GM12801 (cell line): ENCODE data around the gene VPS13C.

Experiments
- CTCF ChIP-seq: IDR thresholded peaks from one replicate; pipeline ENCODE4 v1.5.1; 2011; ENCODE audit warnings: control low read depth; ENCODE audit not compliant: insufficient read length; ENCODE audit errors: extremely low read depth

The VPS13C gene

GRCh38 chr15:62069551-62069950 is 9.3 kb upstream of the VPS13C start:
- TF ChIP-seq CTCF = no peak

GRCh38 chr15:62068810-62069167 is 8.5 kb upstream of the VPS13C start:
- no peak for TF ChIP-seq CTCF

- no peak for TF ChIP-seq CTCF
Measured at GRCh38 chr15:62068071-62068809, 8.0 kb upstream of the VPS13C start.

- TF ChIP-seq CTCF = no peak
Measured at GRCh38 chr15:62067448-62068044, 7.3 kb upstream of the VPS13C start.

GRCh38 chr15:62066663-62067447 is 6.6 kb upstream of the VPS13C start, which contains the start of gene C2CD4A:
TSS of gene C2CD4A (plus strand) at chr15:62066977. CDS start at chr15:62067614, 637 bp downstream.
- no peak for TF ChIP-seq CTCF

- no peak for TF ChIP-seq CTCF
Measured at GRCh38 chr15:62063825-62064635, 3.8 kb upstream of the VPS13C start.

- no peak for TF ChIP-seq CTCF
Measured at GRCh38 chr15:62060896-62061280, 641 bp upstream of the VPS13C start.
